GM18868 (cell line): ENCODE measurements around the gene ITCH.
A peak's percentile ranks its signal among the peaks of the same experiment; 100 is the strongest.
"Not testable (repeated sequence)": the region's sequence is repeated elsewhere in the genome, so short reads cannot be mapped to it uniquely, and the experiment has no call there.

ENCODE experiments used
- ATAC-seq: cut with Tn5 transposase; IDR thresholded peaks from one replicate; pipeline ENCODE4 v1.9.1; 2021; ENCODE audit warnings: mild to moderate bottlenecking, moderate library complexity; ENCODE audit not compliant: unreplicated experiment

ITCH gene

GRCh38 chr20:34343458-34344211 lies 19.4 kb upstream of the ITCH start:
- no peak for ATAC-seq

GRCh38 chr20:34344238-34344637 lies 18.8 kb upstream of the ITCH start:
- ATAC-seq, result no peak

- no peak for ATAC-seq
Observed at GRCh38 chr20:34345402-34345736, 17.7 kb upstream of the ITCH start.

- not testable (repeated sequence) for ATAC-seq
Observed at GRCh38 chr20:34345839-34346532, 17.1 kb upstream of the ITCH start.

- not testable (repeated sequence) for ATAC-seq
Observed at GRCh38 chr20:34346533-34346865, 16.6 kb upstream of the ITCH start.

GRCh38 chr20:34347571-34347970 lies 15.5 kb upstream of the ITCH start:
- no peak for ATAC-seq

- ATAC-seq, result no peak
Observed at GRCh38 chr20:34350095-34350494, 13.0 kb upstream of the ITCH start.

GRCh38 chr20:34353467-34353866 lies 9.6 kb upstream of the ITCH start:
- ATAC-seq, result not testable (repeated sequence)

- no peak for ATAC-seq
Observed at GRCh38 chr20:34355427-34355826, 7.6 kb upstream of the ITCH start.

GRCh38 chr20:34359729-34360128 lies 3.3 kb upstream of the ITCH start:
- ATAC-seq, result not testable (repeated sequence)

GRCh38 chr20:34362502-34363061 lies 491 bp upstream of the ITCH start:
- peak; percentile 5 for ATAC-seq

- ATAC-seq, result peak; percentile 35
Observed at GRCh38 chr20:34363465-34364222, 571 bp downstream of the ITCH start.

GRCh38 chr20:34364223-34364506 lies 1.1 kb downstream of the ITCH start:
- ATAC-seq, result no peak

GRCh38 chr20:34365765-34366213 lies 2.7 kb downstream of the ITCH start:
- peak; percentile 54 for ATAC-seq

- no peak for ATAC-seq
Observed at GRCh38 chr20:34367155-34367554, 4.1 kb downstream of the ITCH start.

- ATAC-seq, result not testable (repeated sequence)
Observed at GRCh38 chr20:34367911-34368310, 4.8 kb downstream of the ITCH start.

GRCh38 chr20:34368547-34368946 lies 5.5 kb downstream of the ITCH start:
- no peak for ATAC-seq

- no peak for ATAC-seq
Observed at GRCh38 chr20:34369265-34369664, 6.2 kb downstream of the ITCH start.

- ATAC-seq, result no peak
Observed at GRCh38 chr20:34370062-34370461, 7.0 kb downstream of the ITCH start.

GRCh38 chr20:34373445-34373844 lies 10.4 kb downstream of the ITCH start:
- ATAC-seq, result no peak

GRCh38 chr20:34374209-34374760 lies 11.2 kb downstream of the ITCH start:
- ATAC-seq, result no peak
